Measurements from ENCODE around the gene SLC1A4. TPM values are rescaled to one million over a fixed set of nuclear protein-coding genes. Genes with fewer than 3 reads are reported as not detected.
"Not testable (repeated sequence)": the region's sequence is repeated elsewhere in the genome, so short reads cannot be mapped to it uniquely, and the experiment has no call there.

Gene SLC1A4
- total and polyA plus RNA-seq, 2 donors from 2014 or later, result 2.1 to 10.6 TPM

GRCh38 chr2:64966017-64966416 lies 23.2 kb upstream of the SLC1A4 start:
- Histone ChIP-seq H3K4me3 (ENCODE audit: low read length in 3 of 3) (no peak overlapping the region), H3K36me3 (ENCODE audit: control insufficient read depth in 2 of 3, insufficient read depth in 3 of 3, low read length in 3 of 3) (no peaks in the 10 kb centered on the region), H3K9me3 (ENCODE audit: control insufficient read depth in 2 of 3, insufficient read depth in 1 of 3, low read length in 3 of 3) (no peaks in the 10 kb centered on the region), H3K4me1 (ENCODE audit: control insufficient read depth in 2 of 3, insufficient read depth in 2 of 3, low read depth in 1 of 3, low read length in 3 of 3) (peaks cover 0 to 6% (median 2%) of the 10 kb centered on the region in 3 donors), H3K9ac (ENCODE audit: low read length in 3 of 3) (no peak overlapping the region), H3K27me3 (ENCODE audit: control insufficient read depth, insufficient read depth, low read length) (no peaks in the 10 kb centered on the region), H3K27ac (ENCODE audit: low read depth in 2 of 2, low read length in 2 of 2) (no peak overlapping the region)
- FAIRE-seq (no peak), DNase-seq (no peak)
- TF ChIP-seq CTCF (IDR thresholded peaks at IDR 0.05; ENCODE audit: borderline replicate concordance, extremely low read depth, insufficient read depth), result no peak
- intact Hi-C loops (cut with DNase I), result no loop called here

GRCh38 chr2:64966839-64967238 lies 22.4 kb upstream of the SLC1A4 start:
- Histone ChIP-seq H3K4me3 (ENCODE audit: low read length in 3 of 3) (no peak overlapping the region), H3K27me3 (ENCODE audit: control insufficient read depth, insufficient read depth, low read length) (no peaks in the 10 kb centered on the region), H3K9ac (ENCODE audit: low read length in 3 of 3) (no peak overlapping the region), H3K27ac (ENCODE audit: low read depth in 2 of 2, low read length in 2 of 2) (no peak overlapping the region), H3K36me3 (ENCODE audit: control insufficient read depth in 2 of 3, insufficient read depth in 3 of 3, low read length in 3 of 3) (no peaks in the 10 kb centered on the region), H3K4me1 (ENCODE audit: control insufficient read depth in 2 of 3, insufficient read depth in 2 of 3, low read depth in 1 of 3, low read length in 3 of 3) (peaks cover 0 to 6% (median 2%) of the 10 kb centered on the region in 3 donors), H3K9me3 (ENCODE audit: control insufficient read depth in 2 of 3, insufficient read depth in 1 of 3, low read length in 3 of 3) (no peaks in the 10 kb centered on the region)
- no peak for TF ChIP-seq CTCF (IDR thresholded peaks at IDR 0.05; ENCODE audit: borderline replicate concordance, extremely low read depth, insufficient read depth)
- FAIRE-seq, result no peak
- intact Hi-C loops (cut with DNase I), result no loop called here
- DNase-seq, result no peak

- no peak overlapping the region for H3K9ac ChIP-seq (ENCODE audit: low read length in 3 of 3)
- H3K36me3 ChIP-seq (ENCODE audit: control insufficient read depth in 2 of 3, insufficient read depth in 3 of 3, low read length in 3 of 3), result no peaks in the 10 kb centered on the region
- no peak overlapping the region for H3K4me3 ChIP-seq (ENCODE audit: low read length in 3 of 3)
- intact Hi-C loops (cut with DNase I), result no loop called here
- DNase-seq (no peak), FAIRE-seq (no peak)
- H3K27ac ChIP-seq (ENCODE audit: low read depth in 2 of 2, low read length in 2 of 2), result no peak overlapping the region
- H3K9me3 ChIP-seq (ENCODE audit: control insufficient read depth in 2 of 3, insufficient read depth in 1 of 3, low read length in 3 of 3), result no peaks in the 10 kb centered on the region
- H3K4me1 ChIP-seq (ENCODE audit: control insufficient read depth in 2 of 3, insufficient read depth in 2 of 3, low read depth in 1 of 3, low read length in 3 of 3), result peaks cover 0 to 6% (median 2%) of the 10 kb centered on the region in 3 donors
- H3K27me3 ChIP-seq (ENCODE audit: control insufficient read depth, insufficient read depth, low read length), result no peaks in the 10 kb centered on the region
- no peak for TF ChIP-seq CTCF (IDR thresholded peaks at IDR 0.05; ENCODE audit: borderline replicate concordance, extremely low read depth, insufficient read depth)
Observed at GRCh38 chr2:64967601-64968000, 21.6 kb upstream of the SLC1A4 start.

- intact Hi-C loops (cut with DNase I); H3K27me3 ChIP-seq (ENCODE audit: control insufficient read depth, insufficient read depth, low read length); H3K27ac ChIP-seq (ENCODE audit: low read depth in 2 of 2, low read length in 2 of 2); DNase-seq; H3K4me3 ChIP-seq (ENCODE audit: low read length in 3 of 3); H3K36me3 ChIP-seq (ENCODE audit: control insufficient read depth in 2 of 3, insufficient read depth in 3 of 3, low read length in 3 of 3); FAIRE-seq; H3K9ac ChIP-seq (ENCODE audit: low read length in 3 of 3); H3K4me1 ChIP-seq (ENCODE audit: control insufficient read depth in 2 of 3, insufficient read depth in 2 of 3, low read depth in 1 of 3, low read length in 3 of 3); H3K9me3 ChIP-seq (ENCODE audit: control insufficient read depth in 2 of 3, insufficient read depth in 1 of 3, low read length in 3 of 3): not testable (repeated sequence)
Observed at GRCh38 chr2:64969086-64969485, 20.1 kb upstream of the SLC1A4 start.
